ENCODE measurements around the gene TPSAB1. TPM values are rescaled to one million over a fixed set of nuclear protein-coding genes. Genes with fewer than 3 reads are reported as not detected.
"Not testable (repeated sequence)": the region's sequence is repeated elsewhere in the genome, so short reads cannot be mapped to it uniquely, and the experiment has no call there.

TPSAB1 gene
- total RNA-seq, 1 donor from 2014 or later: not detected

GRCh38 chr16:1236659-1237058, 3.8 kb upstream of the TPSAB1 start:
- intact Hi-C loops (cut with micrococcal nuclease); H3K9me3 Mint-ChIP-seq; H3K36me3 Mint-ChIP-seq (ENCODE audit: low read depth); H3K4me1 Mint-ChIP-seq (ENCODE audit: low read depth); H3K27me3 Mint-ChIP-seq (ENCODE audit: insufficient read depth); H3K27ac Mint-ChIP-seq; DNase-seq (ENCODE audit: low spot score); H3K4me3 Mint-ChIP-seq: not testable (repeated sequence)

GRCh38 chr16:1237990-1238389, 2.5 kb upstream of the TPSAB1 start:
- Mint-ChIP-seq H3K4me1 (ENCODE audit: low read depth) (no peaks in the 10 kb centered on the region), H3K4me3 (no peak overlapping the region), H3K27ac (no peak overlapping the region), H3K36me3 (ENCODE audit: low read depth) (no peaks in the 10 kb centered on the region), H3K9me3 (no peaks in the 10 kb centered on the region), H3K27me3 (ENCODE audit: insufficient read depth) (no peaks in the 10 kb centered on the region)
- intact Hi-C loops (cut with micrococcal nuclease): no loop called here
- no peak for DNase-seq (ENCODE audit: low spot score)

GRCh38 chr16:1238909-1239308, 1.6 kb upstream of the TPSAB1 start:
- H3K9me3 Mint-ChIP-seq; H3K4me1 Mint-ChIP-seq (ENCODE audit: low read depth); H3K4me3 Mint-ChIP-seq; H3K27me3 Mint-ChIP-seq (ENCODE audit: insufficient read depth); intact Hi-C loops (cut with micrococcal nuclease); H3K36me3 Mint-ChIP-seq (ENCODE audit: low read depth); DNase-seq (ENCODE audit: low spot score); H3K27ac Mint-ChIP-seq: not testable (repeated sequence)

GRCh38 chr16:1239575-1239974, 930 bp upstream of the TPSAB1 start:
- intact Hi-C loops (cut with micrococcal nuclease); H3K4me1 Mint-ChIP-seq (ENCODE audit: low read depth); H3K9me3 Mint-ChIP-seq; H3K27me3 Mint-ChIP-seq (ENCODE audit: insufficient read depth); H3K4me3 Mint-ChIP-seq; DNase-seq (ENCODE audit: low spot score); H3K36me3 Mint-ChIP-seq (ENCODE audit: low read depth); H3K27ac Mint-ChIP-seq: not testable (repeated sequence)

GRCh38 chr16:1241081-1241480, 576 bp downstream of the TPSAB1 start:
- H3K9me3 Mint-ChIP-seq; intact Hi-C loops (cut with micrococcal nuclease); H3K36me3 Mint-ChIP-seq (ENCODE audit: low read depth); H3K27me3 Mint-ChIP-seq (ENCODE audit: insufficient read depth); H3K27ac Mint-ChIP-seq; H3K4me1 Mint-ChIP-seq (ENCODE audit: low read depth); H3K4me3 Mint-ChIP-seq; DNase-seq (ENCODE audit: low spot score): not testable (repeated sequence)

GRCh38 chr16:1243363-1243762, 2.9 kb downstream of the TPSAB1 start:
- H3K4me1 Mint-ChIP-seq (ENCODE audit: low read depth); H3K27me3 Mint-ChIP-seq (ENCODE audit: insufficient read depth); intact Hi-C loops (cut with micrococcal nuclease); H3K9me3 Mint-ChIP-seq; H3K4me3 Mint-ChIP-seq; DNase-seq (ENCODE audit: low spot score); H3K36me3 Mint-ChIP-seq (ENCODE audit: low read depth); H3K27ac Mint-ChIP-seq: not testable (repeated sequence)

- H3K4me1 Mint-ChIP-seq (ENCODE audit: low read depth); DNase-seq (ENCODE audit: low spot score); H3K36me3 Mint-ChIP-seq (ENCODE audit: low read depth); H3K4me3 Mint-ChIP-seq; H3K9me3 Mint-ChIP-seq; intact Hi-C loops (cut with micrococcal nuclease); H3K27ac Mint-ChIP-seq; H3K27me3 Mint-ChIP-seq (ENCODE audit: insufficient read depth): not testable (repeated sequence)
Measured at GRCh38 chr16:1243907-1244850, 3.7 kb downstream of the TPSAB1 start.

- Mint-ChIP-seq H3K27ac (no peak overlapping the region), H3K9me3 (no peaks in the 10 kb centered on the region), H3K4me1 (ENCODE audit: low read depth) (no peaks in the 10 kb centered on the region), H3K4me3 (no peak overlapping the region), H3K27me3 (ENCODE audit: insufficient read depth) (peaks cover 10% of the 10 kb centered on the region), H3K36me3 (ENCODE audit: low read depth) (no peaks in the 10 kb centered on the region)
- intact Hi-C loops (cut with micrococcal nuclease): no loop called here
- DNase-seq (ENCODE audit: low spot score): no peak
Measured at GRCh38 chr16:1244881-1245280, 4.4 kb downstream of the TPSAB1 start.

- Mint-ChIP-seq H3K4me3 (no peak overlapping the region), H3K4me1 (ENCODE audit: low read depth) (no peaks in the 10 kb centered on the region), H3K27ac (no peak overlapping the region), H3K36me3 (ENCODE audit: low read depth) (no peaks in the 10 kb centered on the region), H3K9me3 (no peaks in the 10 kb centered on the region), H3K27me3 (ENCODE audit: insufficient read depth) (peaks cover 10% of the 10 kb centered on the region)
- intact Hi-C loops (cut with micrococcal nuclease): no loop called here
- DNase-seq (ENCODE audit: low spot score): no peak
Measured at GRCh38 chr16:1245452-1246020, 5.0 kb downstream of the TPSAB1 start.

GRCh38 chr16:1247903-1248537, 7.5 kb downstream of the TPSAB1 start:
- intact Hi-C loops (cut with micrococcal nuclease): not testable (repeated sequence)

GRCh38 chr16:1249031-1249755, 8.7 kb downstream of the TPSAB1 start:
- H3K4me3 Mint-ChIP-seq; H3K4me1 Mint-ChIP-seq (ENCODE audit: low read depth); DNase-seq (ENCODE audit: low spot score); H3K9me3 Mint-ChIP-seq; H3K36me3 Mint-ChIP-seq (ENCODE audit: low read depth); H3K27ac Mint-ChIP-seq; intact Hi-C loops (cut with micrococcal nuclease): not testable (repeated sequence)
- peaks cover 11% of the 10 kb centered on the region for H3K27me3 Mint-ChIP-seq (ENCODE audit: insufficient read depth)

More at GRCh38 chr16:1247903-1248537, 7.5 kb downstream of the TPSAB1 start:
- H3K27me3 Mint-ChIP-seq (ENCODE audit: insufficient read depth): peaks cover 11% of the 10 kb centered on the region
- H3K36me3 Mint-ChIP-seq (ENCODE audit: low read depth); H3K4me3 Mint-ChIP-seq; H3K9me3 Mint-ChIP-seq; DNase-seq (ENCODE audit: low spot score); H3K27ac Mint-ChIP-seq; H3K4me1 Mint-ChIP-seq (ENCODE audit: low read depth): not testable (repeated sequence)

GRCh38 chr16:1253701-1254364, 13.3 kb downstream of the TPSAB1 start:
- H3K27me3 Mint-ChIP-seq (ENCODE audit: insufficient read depth); H3K4me3 Mint-ChIP-seq; H3K9me3 Mint-ChIP-seq; H3K27ac Mint-ChIP-seq; intact Hi-C loops (cut with micrococcal nuclease); DNase-seq (ENCODE audit: low spot score); H3K36me3 Mint-ChIP-seq (ENCODE audit: low read depth); H3K4me1 Mint-ChIP-seq (ENCODE audit: low read depth): not testable (repeated sequence)
